ENCODE data around the gene HS1BP3.

GRCh38 chr2:20643060-20643459 is 7.8 kb downstream of the HS1BP3 start:
- TF ChIP-seq ATF4 (CRISPR knock-in tag; IDR thresholded peaks at IDR 0.05) (no peak), SRF (CRISPR knock-in tag; IDR thresholded peaks at IDR 0.05) (no peak)
